COR-L47 (cell line): Measurements from ENCODE around the gene ZNF274.
"Not testable (repeated sequence)": the region's sequence is repeated elsewhere in the genome, so short reads cannot be mapped to it uniquely, and the experiment has no call there.

Experiments
- DNase-seq: peaks from one replicate; lab custom pipeline; 2025; lab: John Stamatoyannopoulos, UW

The ZNF274 gene

DNA sequence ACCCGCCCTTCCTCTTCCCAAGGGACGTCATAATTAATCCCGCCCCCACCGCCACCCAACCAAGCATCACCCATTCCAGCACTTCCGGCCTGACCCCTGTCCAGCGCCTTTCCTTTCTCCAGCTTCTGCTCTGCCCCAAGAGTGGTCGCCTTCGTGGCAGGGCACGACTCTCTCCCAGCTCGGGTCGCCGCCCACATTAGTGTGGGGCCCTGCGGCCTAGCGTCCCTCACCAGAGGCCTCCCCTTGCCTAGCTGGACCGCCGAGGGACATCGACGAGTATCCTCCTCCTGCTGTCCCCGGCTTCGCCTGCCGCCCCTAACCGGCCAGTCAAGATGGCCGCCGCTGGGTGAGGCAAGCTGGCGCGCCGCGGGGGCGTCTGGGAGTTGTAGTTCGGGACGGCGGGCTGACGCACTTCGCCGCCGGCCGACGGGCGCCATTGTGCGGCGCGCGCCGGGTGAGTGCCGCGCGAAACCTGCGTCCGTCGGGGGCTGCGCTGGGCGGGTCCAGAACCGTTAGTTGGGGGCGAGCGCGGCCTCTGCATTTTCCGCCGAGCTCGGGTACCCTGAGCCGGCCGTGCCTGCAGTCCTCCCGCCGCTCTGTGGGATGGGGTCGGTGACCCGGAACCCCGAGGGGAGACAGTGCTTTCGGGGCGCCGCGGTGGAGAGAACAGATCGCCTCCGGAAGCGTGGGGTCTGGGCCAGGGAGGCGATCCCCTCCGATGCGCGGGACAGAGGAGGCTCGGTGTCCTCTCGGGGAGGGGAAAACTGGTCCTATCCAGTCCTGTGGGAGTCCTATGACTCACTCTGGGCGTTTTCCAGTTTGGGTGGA is at the start of gene ZNF274:
TSS of gene ZNF274 (plus strand) at position 73 of the 828 bp plus-strand sequence. CDS start 905 bp downstream, outside the sequence.
- peak; percentile 90 for DNase-seq

DNA sequence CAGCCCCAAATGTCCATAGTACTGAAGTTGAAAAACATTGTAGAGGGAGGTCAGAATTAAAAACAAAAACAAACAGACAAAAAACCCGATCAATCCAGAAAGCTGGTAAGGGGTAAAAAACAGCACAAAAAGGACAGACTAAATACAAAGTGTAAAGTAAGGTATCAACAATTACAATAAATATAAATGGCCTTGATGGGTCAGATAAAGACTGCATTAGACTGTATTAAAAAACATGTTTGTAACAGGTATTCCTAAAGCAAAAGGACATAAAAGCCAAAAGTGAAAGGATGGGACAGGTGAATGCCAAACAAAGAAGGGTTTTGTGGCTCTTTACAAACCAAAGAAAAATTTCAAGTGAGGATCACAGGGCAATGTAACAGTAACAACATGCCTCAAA is 48.6 kb upstream of the ZNF274 start:
- DNase-seq = no peak

DNA sequence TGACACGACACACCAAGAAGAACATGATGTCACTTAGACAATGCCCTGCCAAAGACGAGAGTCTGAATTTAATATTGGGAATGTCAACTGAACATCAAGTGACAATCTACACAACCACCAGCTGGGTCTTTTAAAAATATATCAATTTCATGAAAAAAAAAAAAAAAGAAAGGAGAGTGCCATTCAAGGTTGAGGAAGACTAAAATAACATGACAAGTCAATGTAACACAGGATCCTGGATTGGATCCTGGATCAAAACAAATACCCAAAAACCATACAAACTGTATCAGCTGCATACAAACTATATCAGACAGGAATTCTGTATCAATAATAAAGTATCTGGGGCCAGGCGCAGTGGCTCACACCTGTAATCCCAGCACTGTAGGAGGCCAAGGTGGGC is 37.0 kb upstream of the ZNF274 start:
- no peak for DNase-seq

DNA sequence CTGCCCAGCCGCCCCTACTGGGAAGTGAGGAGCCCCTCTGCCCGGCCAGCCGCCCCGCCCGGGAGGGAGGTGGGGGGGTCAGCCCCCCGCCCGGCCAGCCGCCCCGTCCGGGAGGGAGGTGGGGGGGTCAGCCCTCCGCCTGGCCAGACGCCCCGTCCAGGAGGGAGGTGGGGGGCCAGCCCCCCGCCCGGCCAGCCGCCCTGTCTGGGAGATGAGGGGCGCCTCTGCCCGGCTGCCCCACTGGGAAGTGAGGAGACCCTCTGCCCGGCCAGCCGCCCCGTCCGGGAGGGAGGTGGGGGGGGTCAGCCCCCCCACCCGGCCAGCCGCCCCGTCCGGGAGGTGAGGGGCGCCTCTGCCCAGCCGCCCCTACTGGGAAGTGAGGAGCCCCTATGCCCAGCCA is 35.4 kb upstream of the ZNF274 start:
- DNase-seq = not testable (repeated sequence)

DNA sequence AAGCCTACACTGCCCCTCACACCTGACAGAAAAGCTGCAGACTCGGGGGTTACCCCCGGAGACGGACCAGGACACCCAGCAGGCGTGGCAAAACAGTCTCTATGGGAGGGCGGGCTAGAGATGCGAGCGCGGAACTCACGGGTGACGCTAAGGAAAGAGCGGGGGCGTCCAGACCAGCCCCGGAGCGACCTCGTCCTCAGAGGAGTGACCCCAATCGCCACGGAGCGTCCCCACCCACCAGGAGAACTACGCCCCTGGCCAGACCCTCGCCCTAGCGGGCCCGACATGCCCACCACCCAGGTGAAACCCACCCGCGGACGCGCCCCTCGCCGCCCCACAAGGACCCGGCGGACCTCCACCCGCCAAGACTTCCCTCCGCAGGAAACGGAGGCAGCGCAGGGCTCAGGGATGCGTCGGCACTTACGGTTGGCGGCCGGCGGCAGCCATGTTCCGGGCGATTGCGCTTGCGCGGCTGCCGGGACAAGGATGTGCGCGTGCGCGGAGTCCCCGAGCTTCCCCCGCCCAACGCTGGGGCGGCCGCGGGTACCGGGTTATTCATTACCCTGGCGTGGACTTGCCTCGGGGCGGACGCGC is 32.4 kb upstream of the ZNF274 start, which contains the start of gene ZNF329:
TSS of gene ZNF329 (minus strand) at position 462 of the 594 bp plus-strand sequence. CDS start 21,286 bp downstream, outside the sequence.
- peak; percentile 85 for DNase-seq

DNA sequence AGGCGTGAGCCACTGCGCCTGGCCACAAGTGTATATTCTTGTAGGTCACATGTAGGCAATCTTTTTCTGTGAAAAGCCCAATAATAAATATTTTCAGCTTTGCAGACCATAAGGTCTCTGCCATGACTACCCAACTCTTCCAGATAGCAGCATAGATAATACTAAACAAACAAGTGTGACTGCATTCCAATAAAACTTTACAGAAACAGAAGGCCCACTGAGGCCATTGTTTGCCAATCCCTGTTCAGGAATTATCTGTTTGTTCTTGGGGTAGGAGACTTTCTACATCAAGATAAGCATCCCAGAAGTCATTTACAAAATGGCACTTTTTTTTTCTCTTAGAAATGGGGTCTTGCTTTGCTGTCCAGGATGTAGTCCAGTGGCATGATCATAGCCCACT is 29.5 kb upstream of the ZNF274 start:
- no peak for DNase-seq

DNA sequence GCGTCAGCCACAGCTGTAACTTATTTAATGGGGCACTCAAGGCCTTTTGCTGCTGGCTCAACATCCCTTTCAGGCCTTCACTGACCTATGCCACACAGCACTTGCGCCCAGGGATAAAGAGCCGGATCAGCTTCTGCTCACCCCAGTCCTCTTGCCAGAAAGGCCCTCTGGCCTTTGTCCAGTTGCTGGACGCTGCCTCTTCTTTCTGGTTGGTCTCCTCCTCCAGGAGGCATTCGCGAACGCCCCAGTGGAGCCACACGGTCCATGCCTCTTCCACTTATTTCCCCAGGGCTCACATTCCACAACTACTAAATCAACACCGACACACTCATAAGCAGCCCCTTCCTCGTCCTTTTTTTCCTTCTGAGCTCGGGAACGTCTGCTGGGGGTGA is 28.6 kb upstream of the ZNF274 start:
- DNase-seq = no peak

DNA sequence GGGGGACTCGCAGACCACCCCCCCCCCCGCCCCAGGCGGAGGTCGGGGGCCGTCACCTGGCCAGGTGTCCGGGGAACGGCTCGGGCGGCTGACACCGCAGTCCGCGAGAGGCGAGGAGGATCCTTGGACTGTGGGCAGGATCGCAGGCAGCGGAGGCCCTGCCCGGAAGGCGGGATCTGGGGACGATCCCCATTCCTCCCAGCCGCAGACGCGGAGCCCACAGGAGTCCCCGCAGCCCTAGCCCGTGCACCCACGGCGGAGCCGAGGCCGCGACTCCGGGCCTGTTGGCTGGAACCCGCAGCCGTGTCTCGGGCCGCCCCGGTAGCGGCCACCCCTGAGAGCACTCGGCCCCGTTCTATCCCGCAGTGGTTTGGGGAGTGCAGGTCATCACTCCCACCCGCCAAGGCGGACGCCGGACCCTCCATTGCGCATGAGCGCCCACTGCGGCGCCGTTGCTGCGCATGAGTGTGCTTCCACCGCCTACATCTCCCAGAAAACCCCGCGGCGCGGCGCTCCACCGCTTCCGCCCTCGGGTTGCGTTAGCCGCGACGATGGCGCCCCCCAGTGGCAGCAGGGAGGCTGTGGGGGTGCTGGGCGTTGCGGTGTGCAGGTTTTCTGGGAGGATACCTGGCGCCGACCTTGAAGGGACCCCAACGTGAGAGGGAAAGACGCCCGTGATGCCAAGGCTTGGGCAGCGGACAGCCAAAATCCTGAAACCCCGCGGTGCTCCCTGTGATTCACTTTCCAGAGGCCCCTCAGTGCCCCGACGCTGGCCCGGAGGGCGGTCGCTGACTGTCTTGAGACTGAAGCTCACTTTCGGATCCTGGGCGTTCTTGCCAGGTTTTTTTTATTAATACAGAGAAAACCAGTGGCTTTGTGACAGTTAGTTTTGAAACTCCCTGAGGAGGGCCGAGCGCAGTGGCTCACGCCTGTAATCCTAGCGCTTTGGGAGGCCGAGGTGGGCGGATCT is 27.9 kb upstream of the ZNF274 start:
- DNase-seq = peak; percentile 93

DNA sequence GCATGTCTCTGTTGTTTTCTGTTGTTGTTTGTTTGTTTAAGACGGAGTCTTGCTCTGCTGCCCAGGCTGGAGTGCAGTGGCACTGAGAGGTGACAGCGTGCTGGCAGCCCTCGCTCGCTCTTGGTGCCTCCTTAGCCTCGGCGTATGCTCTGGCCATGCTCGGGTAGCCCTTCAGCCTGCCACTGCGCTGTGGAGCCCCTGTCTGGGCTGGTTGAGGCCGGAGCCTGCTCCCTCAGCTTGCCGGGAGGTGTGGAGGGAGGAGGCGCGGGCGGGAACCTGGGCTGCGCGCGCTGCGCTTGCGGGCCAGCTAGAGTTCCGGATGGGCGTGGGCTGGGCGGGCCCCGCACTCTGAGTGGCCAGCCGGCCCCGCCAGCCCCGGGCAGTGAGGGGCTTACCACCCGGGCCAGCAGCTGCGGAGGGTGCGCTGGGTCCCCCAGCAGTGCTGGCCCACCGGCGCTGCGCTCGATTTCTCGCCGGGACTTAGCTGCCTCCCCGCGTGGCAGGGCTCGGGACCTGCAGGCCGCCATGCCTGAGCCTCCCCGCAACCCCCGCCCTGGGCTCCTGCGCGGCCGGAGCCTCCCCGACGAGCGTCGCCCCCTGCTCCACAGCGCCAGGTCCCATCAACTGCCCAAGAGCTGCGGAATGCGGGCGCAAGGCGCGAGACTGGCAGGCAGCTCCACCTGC is 25.7 kb upstream of the ZNF274 start:
- no peak for DNase-seq

DNA sequence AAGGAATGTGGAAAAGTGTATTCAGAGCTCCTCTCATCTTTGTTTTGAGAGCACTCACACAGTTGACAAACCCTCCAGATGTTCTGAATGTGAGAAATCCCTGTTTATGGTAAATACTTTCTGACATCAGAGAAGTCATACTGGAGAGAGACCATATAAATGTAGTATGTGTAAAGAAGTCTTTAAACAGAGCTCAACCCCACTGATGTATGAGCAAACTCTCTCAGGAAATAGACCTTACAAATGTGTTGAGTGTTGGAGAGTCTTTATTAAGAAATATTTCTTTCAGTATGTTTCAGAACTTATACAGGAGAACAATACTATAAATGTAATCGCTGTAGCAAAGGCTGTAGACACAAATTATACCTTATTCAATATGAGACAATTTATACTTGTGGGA is 16.6 kb upstream of the ZNF274 start:
- DNase-seq = no peak

DNA sequence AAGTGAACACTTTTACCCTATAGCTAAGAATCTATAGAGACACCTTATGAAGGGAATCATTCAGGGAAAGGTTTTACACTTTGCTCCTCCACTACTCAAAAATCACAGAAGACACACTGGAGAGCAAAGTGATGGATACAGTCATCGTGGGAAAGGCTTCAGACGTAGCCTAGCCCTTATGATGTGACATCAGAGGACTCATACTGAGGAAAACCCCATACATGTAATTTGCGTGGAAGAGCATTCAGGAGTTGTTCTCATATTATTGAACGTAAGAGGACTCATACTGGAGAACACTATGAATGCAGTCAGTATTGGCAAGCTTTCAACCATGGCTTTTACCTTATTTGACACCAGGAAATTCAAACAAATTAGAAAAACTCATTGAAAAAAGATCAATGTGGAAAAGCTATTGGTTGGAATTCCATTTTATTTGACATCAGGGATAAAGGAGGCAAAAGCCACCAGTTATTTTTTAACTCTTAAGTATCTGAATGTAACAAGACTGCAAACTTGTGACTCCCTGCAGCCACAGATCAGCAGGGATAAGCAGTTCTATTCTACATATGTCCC is 16.1 kb upstream of the ZNF274 start:
- no peak for DNase-seq

DNA sequence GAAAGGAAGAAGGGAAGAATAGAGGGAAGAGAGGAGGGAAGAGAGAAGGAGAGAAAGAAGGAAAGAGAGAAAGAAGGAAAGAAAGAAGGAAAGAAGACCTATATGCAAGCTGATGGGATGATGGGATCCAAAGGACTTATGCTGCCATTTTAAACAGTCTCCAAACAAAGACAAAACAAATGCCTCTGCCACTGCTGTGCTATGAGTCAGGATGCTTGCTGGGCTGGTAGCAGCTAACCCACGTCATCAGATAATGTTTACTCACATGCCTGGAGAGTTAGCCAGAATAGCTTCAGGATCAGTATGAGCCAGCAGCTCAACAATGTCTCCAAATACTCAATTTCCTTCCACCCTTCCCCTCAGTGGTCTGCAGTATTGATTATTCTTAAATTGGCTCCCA is 12.0 kb upstream of the ZNF274 start:
- no peak for DNase-seq

DNA sequence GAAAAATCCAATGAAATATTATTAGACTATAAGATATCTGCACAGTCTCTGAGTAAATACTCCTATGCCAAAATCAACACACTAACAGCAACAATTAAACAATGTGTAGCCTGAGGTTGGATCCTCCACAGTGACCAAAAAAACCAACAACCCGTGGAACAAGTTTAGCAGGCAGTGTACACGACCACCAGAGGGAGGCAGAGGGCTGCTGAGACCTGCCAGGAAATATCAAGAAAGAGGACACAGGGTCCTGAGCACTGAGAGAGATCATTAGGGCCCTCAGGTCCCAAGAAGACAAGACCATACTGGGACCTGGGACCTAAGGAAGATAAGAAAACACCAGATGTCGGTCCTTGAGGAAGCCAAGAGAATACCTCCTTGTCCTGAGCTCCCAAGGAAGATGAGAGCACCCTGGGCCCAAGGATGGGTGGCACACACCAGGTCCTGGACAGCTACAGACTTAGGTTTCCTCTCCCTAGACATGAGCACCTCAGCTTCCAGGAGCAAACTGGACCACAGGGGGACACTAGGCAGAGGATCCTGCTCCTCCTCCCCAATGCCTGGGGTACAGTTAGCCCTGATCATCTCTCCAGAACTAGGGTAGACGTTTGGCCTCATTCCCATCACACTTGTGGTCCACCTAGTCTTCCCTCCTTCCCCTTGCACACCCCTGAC is 822 bp upstream of the ZNF274 start:
- peak; percentile 25 for DNase-seq

DNA sequence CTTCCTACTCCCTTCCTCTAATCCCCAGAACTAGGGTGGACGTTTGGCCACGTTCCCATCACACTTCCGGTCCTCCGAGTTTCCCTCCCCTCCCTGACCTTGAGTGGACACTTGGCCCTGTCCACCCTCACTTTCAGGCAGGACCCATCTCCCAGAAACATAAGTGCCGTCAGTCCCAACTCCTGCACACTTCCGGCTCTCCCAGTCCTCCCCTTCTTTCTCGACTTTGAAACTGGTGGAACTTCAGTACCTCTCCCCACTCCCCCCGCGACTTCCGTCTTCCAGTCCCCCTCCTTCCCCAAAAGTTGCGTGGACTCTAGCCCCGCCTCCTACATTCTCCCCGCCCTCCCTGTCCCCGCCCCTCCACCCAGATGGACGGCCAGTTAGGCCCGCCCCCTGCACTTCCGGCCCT is 278 bp upstream of the ZNF274 start:
- no peak for DNase-seq

DNA sequence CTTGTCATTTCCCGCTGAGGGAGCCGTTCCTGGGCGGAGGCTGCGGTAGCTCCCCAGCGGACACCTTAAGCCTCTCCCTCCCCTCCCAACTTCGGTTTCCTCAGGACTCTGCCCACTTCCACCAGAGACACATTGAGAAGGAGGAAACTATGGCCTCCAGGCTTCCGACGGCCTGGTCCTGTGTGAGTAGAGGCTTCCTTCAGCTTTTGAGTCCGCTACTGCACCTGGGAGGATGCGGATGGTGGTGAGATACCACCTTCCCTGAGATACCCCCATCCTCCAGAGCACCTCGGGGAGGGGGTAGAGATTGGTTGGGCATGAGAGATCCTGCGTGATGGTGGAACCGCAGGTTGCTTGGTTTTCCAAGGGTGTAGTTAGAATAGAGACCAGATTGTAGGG is 955 bp downstream of the ZNF274 start:
- no peak for DNase-seq

DNA sequence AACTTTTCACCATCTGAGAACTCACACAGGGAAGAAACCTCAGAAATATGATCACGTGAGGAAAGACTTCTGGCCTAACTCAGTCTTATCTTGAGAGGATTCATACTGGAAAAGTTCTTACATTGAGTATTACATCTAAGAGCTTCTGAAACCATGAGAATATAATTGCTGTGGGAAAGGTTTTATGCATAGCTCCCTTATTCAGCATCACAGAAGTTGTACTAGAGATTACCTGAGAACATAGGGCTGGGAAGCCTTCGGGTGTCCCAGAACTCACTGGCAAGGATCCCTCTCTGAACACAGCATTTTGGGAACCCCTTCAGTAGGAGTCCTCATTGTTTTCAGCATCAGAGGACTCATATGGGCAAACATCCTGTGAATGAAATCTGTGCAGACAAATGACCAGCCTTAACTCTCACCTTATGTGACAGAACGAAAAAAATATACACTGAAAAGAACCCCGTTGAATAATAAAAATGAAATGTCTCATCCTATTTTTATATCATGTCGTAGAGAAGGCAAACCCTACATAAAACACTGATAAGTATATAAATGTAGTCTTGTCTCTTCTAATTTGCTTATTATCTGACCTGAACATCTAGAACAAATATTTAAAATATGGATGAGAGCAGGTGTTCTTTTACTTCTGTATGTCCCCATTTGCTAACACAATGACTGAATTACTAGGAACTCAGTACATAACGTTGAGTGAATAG is 14.2 kb downstream of the ZNF274 start:
- DNase-seq = no peak

DNA sequence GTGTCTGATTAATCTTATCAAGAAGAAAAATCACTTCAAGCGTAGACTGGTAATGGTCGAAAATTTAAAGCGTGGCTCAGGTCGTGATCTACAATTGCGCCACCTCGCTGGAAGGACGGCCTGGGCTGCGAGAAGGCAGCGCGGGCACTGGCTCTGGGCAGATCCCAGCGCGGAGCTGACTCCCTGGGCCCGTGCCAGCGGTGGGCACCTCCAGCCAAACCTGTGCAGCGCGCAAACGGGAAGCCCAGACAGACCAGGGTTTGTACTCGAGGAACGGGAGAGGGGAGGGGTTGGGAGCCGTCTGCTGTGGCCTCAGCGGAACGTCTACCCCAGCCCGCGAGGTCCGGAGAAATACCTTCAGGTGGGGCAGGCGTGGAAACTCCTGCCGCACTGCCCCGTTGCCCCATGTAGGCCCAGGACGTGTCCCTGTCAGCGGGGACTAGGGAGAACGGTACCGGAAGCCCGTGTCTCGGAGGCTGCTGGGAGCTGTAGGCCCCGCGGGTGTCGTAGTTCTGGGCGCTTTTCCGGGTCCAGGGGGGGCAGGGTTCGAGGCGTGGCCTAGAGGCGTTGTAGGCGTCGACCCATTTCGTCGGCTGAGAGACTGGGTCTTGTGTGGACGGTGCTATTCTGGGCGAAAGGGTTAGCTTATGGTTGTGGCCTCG is 21.1 kb downstream of the ZNF274 start:
- DNase-seq = no peak

DNA sequence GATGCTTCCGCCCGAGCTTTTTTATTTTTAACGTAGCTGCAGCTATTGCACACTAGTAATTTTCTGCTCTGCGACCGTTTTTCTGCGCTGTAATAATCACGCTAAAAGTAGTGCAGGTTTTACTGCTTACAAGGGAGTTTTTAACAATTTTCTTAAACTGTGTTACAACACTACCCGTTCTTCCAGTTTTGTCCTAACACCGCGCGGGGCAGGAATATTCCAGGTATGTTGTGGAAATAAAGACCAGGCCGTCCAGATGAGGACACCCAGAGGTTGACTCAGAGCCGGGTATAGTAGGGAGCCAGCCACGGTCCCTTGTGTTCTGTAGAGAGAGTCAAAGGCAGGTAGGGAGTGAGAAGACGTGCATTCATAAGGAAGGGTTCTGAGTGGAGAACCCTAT is 21.7 kb downstream of the ZNF274 start:
- DNase-seq = no peak

DNA sequence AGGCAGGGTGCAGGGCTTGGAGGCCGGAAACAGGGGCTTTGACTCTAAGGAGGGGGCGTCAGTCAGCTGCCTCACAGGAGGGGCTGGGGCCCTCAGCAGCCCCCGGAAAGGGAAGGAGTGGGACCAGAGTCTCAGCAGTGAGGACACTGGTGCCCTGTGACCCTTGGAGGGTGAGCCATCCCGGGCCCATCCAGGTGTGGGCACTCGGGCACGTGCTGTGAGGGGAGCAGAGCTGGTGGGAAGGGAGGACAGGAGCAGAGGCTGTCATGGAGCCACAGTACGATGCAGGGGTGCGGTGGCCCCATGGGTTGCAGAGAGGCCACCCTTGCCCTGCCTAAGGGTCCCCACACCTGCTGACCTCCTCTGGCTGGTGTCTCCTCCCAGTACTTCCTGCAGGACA is 26.7 kb downstream of the ZNF274 start:
- DNase-seq = no peak
